Loucy (cell line): ENCODE measurements around the gene ABI1.

ENCODE experiments used
- EZH2phosphoT487 ChIP-seq: fragments of 200-600 bp; IDR thresholded peaks from 2 replicates; pipeline ENCODE4 v1.6.1; 2018; ENCODE audit warnings: antibody characterized with exemption, mild to moderate bottlenecking, moderate library complexity, borderline replicate concordance
- TF ChIP-seq, protein P1 (sequence below): fragments of 200-600 bp; sonication (generic); conservative IDR thresholded peaks from 2 replicates; pipeline ENCODE4 v1.5.1; 2014; ENCODE audit warnings: mild to moderate bottlenecking, antibody characterized with exemption, low read length

DNA sequence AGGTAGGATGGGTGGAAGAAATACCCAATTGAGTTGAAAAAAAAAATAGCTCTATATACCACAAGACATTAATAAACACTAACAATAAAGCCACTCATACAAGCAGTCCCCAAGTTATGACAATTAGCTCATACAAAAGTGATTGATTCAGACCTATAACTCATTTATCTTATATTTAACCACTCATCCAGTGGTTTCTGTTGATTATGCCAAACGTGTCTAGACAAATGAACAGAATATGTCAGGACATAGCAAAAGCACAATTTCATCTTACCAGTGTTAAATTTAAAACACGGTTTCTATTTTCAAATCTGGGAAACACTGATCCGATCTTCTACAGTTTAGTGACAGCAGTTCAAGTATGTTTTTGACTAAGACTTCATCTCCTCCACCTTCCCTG lies 17.0 kb downstream of the ABI1 start:
- TF ChIP-seq, protein P1, sequence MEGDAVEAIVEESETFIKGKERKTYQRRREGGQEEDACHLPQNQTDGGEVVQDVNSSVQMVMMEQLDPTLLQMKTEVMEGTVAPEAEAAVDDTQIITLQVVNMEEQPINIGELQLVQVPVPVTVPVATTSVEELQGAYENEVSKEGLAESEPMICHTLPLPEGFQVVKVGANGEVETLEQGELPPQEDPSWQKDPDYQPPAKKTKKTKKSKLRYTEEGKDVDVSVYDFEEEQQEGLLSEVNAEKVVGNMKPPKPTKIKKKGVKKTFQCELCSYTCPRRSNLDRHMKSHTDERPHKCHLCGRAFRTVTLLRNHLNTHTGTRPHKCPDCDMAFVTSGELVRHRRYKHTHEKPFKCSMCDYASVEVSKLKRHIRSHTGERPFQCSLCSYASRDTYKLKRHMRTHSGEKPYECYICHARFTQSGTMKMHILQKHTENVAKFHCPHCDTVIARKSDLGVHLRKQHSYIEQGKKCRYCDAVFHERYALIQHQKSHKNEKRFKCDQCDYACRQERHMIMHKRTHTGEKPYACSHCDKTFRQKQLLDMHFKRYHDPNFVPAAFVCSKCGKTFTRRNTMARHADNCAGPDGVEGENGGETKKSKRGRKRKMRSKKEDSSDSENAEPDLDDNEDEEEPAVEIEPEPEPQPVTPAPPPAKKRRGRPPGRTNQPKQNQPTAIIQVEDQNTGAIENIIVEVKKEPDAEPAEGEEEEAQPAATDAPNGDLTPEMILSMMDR: no peak
- TF ChIP-seq EZH2phosphoT487: no peak
